ENCODE results near the gene FECH.

The FECH gene

DNA sequence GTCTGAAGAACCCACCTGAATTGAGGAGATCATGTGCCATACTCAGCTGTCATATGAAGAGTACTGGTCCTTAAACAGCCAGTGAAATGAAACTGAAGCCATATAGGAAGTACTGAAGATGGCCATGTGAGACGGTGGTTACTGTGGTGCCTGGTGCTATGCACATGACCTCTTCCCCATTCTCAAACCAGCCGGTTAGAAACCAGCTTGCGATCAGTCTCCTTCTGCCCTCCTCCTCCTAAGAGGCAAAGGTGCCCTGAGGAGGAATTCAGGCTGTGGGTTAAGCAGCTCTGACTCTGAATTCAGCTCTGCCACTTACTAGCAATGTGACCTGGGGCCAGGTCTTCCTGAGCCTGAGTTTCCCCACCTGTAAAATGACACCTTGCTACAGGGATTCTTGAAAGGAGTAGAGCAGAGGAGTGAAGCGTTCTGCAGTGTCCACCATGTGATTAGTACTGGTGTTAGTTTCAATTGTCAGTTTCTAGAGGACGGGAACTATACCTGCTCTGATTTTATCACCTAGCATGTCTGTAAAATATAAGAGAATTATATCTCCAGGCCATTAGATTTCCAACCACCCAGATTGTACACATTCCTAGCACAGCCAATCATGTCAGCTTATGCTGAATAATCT is 5.1 kb downstream of the FECH start:
- no peak for DNase-seq (ENCODE audit: low read depth in 2 of 2)

DNA sequence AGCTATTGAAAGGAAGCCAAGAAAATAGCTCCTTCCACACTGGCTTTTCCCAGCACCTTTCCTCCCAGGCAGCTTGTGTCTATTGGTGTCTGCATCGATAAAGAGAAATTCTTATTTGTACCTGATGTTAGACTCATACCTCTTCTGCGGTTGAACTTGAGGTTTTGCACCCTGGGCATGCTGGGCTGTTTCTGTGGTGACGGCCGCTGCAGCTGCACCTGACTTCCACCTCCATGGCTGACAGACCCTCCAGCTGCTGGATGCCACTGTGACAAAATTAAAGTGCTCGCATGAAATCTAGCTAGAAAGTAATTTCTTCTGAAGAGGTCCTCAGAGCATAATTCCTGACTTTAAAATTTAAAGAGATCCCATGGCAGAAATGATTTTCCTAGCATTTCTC is 6.6 kb downstream of the FECH start:
- DNase-seq (ENCODE audit: low read depth in 2 of 2): no peak

DNA sequence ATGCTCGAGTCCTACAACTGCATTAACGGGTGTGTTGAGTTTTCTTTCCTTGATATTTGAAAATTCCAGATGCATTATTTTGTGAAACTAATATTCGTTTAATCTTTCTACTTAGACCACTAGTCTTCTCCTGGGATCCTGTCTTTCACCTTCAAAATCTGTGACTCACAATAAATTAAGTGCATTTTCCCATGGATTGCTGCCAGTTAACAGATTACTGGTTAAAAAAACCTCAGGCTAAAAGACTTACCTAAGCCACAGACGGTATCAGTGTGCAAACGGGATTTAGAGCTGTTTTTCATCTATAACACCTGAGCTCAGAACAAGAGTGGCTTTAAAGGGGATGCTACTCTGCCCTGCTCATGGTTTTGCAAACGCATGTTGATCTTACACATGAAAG is 10.2 kb downstream of the FECH start:
- no peak for DNase-seq (ENCODE audit: low read depth in 2 of 2)

DNA sequence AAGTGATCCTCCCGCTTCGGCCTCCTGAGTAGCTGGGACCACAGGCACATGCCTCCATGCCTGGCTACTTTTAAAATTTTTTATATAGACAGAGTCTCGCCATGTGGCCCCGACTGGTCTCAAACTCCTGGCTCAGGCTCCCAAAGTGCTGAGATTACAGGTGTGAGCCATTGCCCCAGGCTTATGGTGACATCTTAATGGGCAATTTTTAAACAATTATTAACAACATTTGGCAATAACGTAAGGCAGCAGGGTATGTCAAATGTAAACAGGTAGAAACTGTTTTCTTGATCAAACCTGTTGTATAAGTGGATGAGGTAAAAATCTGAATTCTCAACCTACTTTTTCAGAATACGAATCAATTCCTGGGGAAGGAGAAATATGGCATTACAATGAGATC is 11.0 kb downstream of the FECH start:
- no peak for DNase-seq (ENCODE audit: low read depth in 2 of 2)

DNA sequence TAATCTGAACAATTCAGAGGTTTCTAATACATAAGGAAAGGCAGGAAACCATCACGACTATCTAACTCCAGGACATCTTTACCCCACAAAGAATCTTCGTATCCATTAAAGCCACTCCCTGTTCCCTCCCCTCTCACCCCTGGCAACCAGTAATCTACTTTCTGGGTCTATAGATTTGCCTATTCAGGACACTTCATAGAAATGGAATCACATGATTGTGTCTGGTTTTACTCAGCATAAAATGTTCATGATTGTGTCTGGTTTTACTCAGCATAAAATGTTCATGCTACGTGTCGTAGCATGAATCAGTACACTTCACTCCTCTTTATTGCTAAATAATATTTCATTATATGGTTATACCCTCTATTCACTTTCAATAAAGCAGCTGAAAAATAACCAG is 11.6 kb downstream of the FECH start:
- DNase-seq (ENCODE audit: low read depth in 2 of 2): no peak

DNA sequence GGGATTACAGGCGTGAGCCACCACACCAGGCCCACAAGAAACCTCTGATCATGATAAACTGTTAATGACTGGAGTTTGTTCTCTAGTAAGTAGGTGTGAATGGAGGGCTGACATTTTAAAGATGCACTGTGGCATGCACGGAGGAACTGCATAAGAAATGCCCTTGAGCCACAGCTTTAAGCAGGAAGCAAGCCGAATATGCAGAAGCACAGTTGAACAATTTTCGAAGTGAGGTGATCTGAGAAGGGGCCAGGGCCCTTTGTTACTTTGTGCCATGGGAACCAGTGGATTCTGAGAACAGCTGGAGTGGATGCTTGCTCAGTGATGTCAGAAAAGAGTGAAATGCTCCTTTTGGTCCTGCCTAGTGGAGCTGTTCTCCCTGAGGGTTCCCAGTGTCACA is 16.3 kb downstream of the FECH start:
- DNase-seq (ENCODE audit: low read depth in 2 of 2): no peak

DNA sequence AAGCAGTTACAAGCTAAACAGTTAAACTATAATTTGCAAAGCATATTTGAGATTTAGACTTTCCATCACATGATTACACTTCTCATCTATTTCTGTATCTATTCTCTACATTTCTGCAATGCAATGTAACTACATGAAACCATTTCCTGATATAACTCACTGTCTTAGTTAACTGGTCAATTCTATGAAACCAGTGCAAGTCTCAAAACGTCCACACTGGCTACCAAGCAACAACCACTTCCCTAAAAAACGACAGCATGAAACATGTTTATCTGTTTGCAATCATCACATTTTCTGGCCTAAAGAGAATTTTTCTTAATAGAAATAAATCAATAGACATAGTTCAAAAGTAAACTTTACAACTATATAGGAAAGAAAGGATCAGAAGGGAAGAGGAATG is 17.4 kb downstream of the FECH start:
- no peak for DNase-seq (ENCODE audit: low read depth in 2 of 2)

DNA sequence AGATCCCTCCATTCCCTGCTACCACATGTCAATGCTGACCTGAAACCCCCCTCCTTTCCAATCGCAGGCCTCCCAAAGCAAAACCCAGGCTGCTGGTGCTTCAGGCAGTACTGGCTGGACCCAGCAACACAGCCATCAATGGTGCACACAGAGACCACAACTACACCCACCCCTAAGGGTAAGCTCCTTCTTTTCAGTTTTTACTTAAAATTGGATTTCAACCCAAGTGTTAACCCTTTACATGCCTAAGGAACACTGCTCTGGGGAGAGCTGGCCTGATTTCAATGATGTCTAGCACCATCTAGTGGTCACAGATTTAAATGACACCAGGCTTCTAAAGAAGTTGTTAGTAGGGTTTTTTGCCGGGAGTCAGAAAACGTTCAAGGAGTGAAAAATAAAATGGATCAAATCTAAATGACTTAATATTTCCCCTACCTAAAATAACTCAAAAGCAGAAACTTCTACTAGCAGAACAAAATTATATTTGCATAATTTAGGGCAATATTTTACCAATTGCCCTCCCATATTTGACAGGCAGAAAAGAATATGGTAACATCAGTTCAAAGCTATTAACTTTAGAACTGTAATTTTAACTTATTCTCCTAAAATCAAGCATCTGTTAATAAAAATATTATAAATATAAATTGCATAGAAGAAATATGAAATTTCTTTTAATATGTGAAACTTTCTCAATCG is 24.6 kb downstream of the FECH start:
- DNase-seq (ENCODE audit: low read depth in 2 of 2): peak in 1 of 2 donors; percentile 24

DNA sequence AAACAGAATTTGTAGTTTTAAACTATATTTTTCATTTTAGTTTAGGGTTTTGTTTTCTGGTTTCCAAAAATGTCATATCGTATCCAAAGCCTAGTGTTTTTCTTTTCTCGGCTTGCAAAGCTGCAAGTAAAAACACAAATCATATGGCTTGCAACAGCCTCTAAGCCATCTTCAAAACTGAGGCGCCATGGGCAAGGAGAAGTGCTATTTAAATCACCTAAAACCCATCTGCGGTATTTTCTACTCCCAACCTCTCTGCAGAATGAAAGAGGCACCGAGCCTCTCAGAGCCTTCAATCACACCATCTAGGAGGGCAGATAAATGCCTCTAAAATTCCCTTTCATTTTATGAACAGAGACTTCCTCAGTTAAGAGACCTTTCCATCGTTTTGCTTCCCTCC is 25.2 kb downstream of the FECH start:
- DNase-seq (ENCODE audit: low read depth in 2 of 2): no peak

DNA sequence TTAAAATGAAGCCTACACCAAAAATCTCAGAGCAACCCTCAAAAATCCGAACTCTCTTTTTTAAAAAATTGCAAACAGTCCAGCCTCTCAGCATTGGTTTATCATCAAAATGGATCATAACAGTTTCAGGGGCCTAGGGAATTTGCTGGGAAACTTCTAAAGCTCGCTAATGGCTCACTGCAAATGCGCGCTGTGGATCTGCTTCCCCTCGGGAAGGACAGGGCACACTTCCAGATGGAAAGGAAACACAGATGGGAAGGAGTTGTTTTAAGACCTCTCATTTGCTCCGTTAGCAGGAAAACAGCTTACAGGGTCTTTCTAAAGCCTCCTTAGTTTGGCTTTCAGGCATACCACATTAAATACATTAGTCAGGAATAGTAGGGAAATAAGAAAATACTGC is 27.2 kb downstream of the FECH start:
- no peak for DNase-seq (ENCODE audit: low read depth in 2 of 2)

DNA sequence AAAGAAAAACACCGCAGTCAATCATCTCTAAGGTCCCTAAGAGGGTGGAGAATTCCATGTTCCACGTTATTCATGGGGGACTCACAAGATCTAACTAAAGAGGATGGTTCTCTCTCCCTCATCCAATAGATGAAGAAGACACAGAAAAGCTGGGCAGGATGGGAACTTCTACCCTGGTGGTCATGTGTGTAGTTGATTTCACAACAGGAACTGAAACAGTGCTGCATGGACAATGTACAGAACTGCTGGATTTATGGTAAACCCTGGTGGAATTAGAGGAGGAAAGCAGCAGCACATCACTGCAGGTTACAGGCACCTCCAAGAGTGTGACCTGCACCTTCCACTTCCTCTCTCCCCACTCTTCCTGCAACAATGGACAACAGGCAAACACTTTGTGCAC is 31.4 kb downstream of the FECH start:
- DNase-seq (ENCODE audit: low read depth in 2 of 2): no peak

DNA sequence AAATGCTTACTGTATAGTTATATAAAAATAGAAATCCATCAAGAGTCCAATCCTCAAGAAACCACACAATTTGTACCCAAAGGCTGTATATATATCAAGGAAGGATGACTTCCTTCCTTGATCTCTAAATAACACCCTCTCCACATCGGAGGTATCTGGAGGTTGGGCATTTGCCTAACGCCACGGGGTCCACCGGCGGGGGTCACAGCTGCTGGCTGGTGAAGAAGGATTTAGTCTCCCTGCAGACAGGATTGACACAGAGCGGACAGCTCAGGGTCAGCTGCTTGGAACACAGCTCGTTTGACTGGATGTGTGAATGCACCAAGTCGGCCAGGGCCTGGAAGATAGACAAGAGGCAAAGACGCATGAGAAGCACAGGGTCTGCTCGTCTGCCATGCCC is 36.0 kb downstream of the FECH start:
- no peak for DNase-seq (ENCODE audit: low read depth in 2 of 2)

DNA sequence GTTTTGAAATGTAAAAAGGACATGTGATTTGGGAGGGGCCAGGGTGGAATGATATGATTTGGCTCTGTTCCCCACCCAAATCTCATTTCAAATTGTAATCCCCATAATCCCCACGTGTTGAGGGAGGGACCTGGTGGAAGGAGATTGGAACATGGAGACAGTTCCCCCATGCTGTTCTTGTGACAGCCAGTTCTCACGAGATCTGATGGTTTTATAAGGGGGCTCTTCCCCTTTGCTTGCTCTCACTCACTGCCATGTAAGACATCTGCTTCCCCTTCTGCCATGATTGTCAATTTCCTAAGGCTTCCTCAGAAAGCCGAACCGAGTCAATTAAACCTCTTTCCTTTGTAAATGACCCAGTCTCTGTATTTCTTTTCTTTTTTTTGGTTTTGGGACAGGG is 39.2 kb downstream of the FECH start:
- DNase-seq (ENCODE audit: low read depth in 2 of 2): no peak

DNA sequence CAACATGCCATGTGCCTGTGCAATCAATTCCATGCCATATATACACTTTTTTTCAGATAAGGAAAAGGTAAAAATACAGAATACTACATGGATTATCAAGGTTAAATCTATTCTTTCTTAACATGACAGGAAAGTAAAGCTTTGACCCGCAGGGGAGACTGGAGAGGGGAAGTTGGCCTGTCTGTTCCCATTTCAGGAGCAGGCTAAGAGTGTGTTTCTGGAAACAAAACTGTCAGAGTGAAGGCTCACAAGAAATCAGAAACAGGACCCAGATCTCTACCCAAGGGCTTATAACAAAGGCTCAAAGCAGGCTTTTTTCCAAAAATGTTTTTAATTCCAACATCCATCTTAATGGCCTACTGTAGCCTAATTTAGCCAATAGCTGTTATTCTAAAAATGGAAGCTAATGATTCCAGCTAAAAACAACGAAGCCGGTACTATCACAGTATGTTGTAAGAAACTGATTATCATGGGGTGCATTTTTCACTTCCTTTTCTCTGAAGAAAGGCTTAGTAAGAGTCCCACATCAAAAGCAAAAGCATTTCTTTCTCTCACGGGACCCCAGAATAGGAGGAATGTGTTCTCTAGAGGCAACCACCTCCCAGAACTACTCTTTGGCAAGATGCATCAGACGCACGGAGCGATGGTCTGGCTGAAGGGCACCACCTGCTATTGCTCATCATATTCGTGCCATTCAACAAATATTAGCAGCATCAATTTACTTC is 41.4 kb downstream of the FECH start:
- no peak for DNase-seq (ENCODE audit: low read depth in 2 of 2)

DNA sequence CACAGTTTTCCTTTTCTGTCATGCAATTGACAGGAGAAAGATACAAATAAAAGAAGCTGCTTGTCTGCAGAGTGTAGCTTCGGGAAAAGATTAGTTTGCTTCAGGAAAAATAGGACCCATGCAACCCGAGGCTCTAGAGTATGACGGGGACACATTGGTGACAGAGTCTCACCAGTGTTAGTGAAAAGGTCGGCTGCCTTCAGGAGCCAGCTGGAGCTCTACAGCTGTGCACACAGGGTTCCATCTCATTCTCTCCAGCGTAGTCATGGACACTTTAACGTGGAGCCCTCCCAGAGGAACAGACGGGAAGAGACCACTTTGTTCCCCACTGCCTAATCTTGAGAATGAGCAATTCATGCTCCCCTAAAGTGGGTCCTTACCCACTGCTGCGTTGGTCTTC is 42.9 kb downstream of the FECH start:
- no peak for DNase-seq (ENCODE audit: low read depth in 2 of 2)

DNA sequence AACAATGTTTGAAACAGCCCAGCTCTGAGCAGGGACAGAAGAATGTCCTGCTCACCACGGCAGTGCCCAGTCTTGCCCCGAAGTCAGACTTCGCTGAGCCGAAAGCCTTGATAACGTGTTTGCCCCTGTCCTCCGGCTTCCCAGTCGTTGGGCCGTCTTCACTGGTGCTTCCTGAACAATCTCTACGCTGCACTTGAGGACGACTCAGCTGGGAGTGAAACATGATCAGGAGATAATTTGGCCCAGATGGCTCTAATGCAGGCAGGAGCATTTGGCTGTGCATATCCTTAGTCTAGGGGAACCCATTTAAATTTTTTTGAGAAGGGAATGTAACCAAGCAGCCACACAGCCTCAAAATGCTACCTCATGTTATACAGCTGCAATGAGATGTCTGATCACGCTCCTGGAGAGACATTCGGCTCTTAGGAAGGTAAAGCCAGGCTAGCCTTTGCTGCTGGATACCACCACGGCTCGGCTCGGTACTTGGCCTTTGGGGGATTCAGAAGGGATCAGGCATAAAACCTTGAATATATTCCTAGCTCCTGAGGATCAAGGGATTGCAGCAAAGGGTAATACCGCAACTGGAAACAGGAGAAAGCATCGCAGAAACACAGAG is 43.6 kb downstream of the FECH start:
- no peak for DNase-seq (ENCODE audit: low read depth in 2 of 2)

DNA sequence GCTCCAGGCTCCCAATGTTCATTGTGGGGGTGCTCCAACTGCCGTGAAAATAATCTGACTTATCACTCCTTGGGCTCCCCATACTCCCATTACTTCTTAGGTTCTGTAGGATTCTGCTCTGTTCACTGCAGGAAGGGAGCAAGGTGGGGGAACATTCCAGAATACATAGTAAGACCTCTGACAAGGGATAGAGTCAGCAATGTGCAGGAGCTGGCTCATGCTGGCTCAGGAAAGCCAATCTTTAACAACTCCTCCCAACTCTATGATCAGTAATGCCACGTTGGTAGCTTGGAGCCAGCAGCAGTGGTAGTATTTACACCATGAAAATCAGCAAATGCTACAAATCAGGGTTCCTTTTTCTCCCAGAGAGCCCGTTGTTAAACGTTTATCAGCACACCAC is 44.4 kb downstream of the FECH start:
- no peak for DNase-seq (ENCODE audit: low read depth in 2 of 2)

DNA sequence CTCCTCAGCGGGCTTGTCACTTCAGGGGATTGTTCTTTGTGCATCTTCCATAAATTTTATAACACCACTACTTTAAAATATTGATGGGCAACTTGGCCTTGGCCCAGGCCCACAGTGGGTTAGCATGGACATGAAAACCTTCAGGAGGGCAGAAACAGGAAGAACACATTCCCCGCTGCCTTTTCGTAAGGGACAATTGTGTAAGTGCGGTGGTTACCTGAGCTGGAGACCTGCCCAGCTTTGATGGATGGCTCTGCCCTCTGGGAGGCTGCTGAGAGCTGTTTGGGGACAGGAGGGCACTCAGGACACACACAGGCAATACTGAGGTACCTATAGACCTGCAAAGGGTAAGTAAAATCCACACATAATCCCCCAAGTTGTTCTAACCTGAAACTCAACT is 46.8 kb downstream of the FECH start:
- no peak for DNase-seq (ENCODE audit: low read depth in 2 of 2)

DNA sequence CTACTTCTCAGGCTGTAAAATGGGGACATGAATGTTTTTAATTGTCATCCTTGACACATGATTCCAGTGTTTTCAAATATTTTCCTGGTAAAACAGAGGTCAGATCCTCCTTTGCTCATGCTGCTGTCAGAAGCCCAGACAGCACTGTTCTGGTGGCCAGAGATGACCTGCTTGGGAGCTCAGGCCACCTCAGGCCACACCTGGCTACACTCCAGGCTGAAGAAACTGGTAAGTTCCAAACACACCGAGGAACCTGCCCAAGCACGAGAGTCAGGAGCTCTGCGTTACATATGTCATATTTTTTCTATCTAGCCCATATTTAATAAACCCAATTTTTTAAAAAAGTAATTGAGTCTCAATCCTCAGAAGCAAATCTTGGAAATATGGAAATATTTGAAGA is 47.9 kb downstream of the FECH start:
- DNase-seq (ENCODE audit: low read depth in 2 of 2): no peak

DNA sequence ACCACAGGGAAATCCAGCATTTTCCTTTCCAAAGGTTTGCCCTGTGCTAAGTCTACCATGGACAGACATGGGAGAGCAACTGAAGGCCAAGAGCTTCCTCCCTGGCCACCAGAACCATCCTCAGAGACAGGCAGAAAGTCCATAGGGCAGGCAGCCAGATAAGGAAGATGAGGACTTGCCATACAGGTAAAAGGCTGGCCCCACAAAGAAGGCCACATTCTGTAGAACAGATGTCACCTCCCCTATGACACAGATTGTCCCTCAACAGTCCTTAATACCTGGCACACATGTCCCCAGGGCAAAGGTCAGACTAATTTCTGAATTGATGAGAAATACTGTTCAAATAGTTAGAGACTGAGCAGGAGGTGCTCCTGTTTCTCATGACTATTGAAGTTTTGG is 52.0 kb downstream of the FECH start:
- DNase-seq (ENCODE audit: low read depth in 2 of 2): no peak

DNA sequence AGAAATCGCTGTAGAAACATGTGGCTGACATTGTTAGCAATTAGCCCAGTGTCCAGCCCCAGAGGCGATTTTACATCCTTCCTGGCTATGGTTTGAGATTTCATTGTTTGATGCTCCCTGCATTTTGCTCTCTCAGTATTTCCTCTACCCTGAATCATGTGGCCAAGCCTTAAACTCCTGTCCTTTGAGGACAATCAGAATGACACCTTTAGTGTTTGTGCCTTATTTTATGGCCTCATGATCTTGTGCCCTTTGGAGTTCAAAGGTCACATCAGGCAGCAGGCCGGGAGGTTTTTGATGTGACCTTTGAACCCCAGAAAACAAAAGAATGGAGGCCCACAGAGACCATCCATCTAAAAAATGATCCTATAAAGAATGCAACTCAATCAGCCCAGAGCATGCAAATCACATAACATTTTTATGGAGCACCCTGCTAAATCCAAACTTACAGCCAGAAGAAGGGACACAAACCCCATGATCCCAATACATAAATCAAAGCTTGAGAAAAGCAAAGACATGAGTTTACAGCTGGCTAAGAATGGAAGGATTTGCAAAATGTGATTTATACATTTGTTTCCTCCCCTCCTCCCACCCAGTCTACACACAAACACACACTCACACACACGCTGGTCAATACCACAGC is 52.5 kb downstream of the FECH start:
- no peak for DNase-seq (ENCODE audit: low read depth in 2 of 2)

Data from stimulated activated CD4-positive, alpha-beta T cell treated with anti-CD3 and anti-CD28 coated beads, Interleukin-1b, Interleukin-23, amount 100 ng/mL, for 4 hours (primary cell).